GM10248 (cell line): ENCODE measurements around the gene UCN3.

Experiments used
- CTCF ChIA-PET: fragments of 300-600 bp; sonication (Branson Sonifier 250); formaldehyde crosslinking; extraction: SDS; loops from one replicate; lab custom pipeline; 2021; ENCODE audit warnings: antibody characterized with exemption; lab: Yijun Ruan, JAX
- POLR2A ChIA-PET: fragments of 350-650 bp; sonication (Branson Sonifier 250); formaldehyde crosslinking; extraction: SDS; loops from one replicate; lab custom pipeline; 2020; ENCODE audit warnings: antibody characterized with exemption; lab: Yijun Ruan, JAX
- DNase-seq: peaks from one replicate; pipeline ENCODE4 v3.0.0; 2012; ENCODE audit errors: extremely low spot score
- TF ChIP-seq, protein P1 (sequence below): IDR thresholded peaks from 2 replicates; pipeline ENCODE4 v1.5.1; 2012; ENCODE audit warnings: mild to moderate bottlenecking, low read depth; ENCODE audit errors: extremely low read depth, missing control alignments, control extremely low read depth

The UCN3 gene

DNA sequence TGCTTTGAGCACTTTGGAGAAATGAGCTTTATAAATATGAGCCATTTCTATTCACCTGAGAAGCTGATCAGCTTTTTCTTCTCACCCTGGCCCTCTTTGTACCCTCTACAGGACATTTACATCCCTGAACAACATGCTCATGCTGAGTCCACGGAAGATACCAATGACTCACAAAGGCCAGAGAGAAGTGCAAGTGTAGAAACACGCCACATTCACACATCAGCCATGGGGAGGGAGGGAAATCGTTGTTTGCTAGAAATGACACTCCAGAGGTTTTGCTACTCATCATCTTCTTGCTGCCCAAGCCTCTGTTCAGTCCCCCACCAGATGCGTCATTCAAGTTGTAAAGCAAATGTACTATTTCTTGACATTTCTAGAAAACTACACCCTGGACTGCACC, 2.8 kb upstream of the UCN3 start:
- ChIA-PET POLR2A (no interaction called here), CTCF (interaction anchor here (1.4 kb wide), 1 partner anchor 22 kb away, joined by 3 read pairs; no protein-coding TSS in a partner anchor)
- DNase-seq = no peak
- TF ChIP-seq, protein P1, sequence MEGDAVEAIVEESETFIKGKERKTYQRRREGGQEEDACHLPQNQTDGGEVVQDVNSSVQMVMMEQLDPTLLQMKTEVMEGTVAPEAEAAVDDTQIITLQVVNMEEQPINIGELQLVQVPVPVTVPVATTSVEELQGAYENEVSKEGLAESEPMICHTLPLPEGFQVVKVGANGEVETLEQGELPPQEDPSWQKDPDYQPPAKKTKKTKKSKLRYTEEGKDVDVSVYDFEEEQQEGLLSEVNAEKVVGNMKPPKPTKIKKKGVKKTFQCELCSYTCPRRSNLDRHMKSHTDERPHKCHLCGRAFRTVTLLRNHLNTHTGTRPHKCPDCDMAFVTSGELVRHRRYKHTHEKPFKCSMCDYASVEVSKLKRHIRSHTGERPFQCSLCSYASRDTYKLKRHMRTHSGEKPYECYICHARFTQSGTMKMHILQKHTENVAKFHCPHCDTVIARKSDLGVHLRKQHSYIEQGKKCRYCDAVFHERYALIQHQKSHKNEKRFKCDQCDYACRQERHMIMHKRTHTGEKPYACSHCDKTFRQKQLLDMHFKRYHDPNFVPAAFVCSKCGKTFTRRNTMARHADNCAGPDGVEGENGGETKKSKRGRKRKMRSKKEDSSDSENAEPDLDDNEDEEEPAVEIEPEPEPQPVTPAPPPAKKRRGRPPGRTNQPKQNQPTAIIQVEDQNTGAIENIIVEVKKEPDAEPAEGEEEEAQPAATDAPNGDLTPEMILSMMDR = no peak

DNA sequence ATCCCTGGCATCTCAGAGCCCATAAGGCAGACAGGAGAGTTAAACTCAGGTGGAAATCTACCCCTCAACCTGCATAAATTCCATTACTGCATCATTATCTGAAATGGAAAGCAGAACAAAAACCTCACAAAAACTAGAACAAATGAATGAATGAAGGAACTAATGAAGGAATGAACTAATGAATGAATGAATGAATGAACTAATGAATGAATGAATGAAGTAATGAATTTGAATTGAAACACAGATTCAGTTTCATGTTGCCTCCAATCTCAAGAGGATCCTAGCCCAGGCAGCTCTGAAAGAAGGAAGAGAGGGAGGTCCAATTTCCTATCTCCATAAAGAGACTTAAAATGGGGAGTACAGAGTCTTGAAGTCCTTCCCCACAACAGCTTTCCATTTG, 1.9 kb upstream of the UCN3 start:
- ChIA-PET CTCF (no interaction called here), POLR2A (no interaction called here)
- TF ChIP-seq, protein P1 = no peak

DNA sequence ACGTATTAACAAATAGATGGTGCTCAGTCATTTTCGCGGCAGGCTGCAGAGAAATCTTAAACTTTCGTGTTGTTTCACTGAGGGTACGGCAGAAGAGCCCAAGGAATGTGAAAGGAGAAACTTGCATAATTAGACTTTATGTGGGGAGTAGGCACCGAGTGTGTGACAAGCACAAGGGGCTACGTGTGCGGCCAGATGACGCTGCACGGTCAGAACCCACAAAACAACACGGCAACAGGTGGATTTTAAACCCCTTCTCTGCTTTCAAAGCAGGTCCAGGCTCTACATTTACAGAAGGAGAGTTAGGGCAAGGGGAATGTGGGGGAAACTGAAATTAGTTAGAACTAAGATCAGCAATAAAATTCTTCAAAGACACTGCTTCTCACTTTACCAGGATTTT, 392 bp upstream of the UCN3 start:
- no peak for DNase-seq
- TF ChIP-seq, protein P1 = no peak
- POLR2A ChIA-PET = no interaction called here
- CTCF ChIA-PET = no interaction called here

More for the DNA sequence above, 1.9 kb upstream of the UCN3 start:
- no peak for DNase-seq

DNA sequence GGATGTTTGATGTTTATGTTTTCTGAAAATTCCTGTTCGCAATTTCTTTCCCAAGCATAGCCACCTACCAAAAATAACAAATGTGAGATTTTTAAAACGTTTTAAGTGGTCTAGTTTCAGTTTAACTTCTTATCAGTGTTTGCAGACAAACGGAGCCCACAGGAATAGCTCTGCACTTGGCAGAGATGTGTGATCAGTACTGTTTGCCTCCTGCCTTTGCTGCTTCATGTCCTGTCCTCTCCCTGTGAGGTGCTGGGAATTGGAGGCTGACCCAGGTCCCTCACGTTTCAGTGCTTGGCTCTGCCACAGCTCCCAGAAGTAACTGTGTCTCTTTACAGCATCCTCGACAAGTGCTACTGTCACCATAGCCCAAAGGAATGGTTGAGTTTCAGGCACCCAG, 1.2 kb downstream of the UCN3 start:
- DNase-seq = no peak
- POLR2A ChIA-PET = no interaction called here
- CTCF ChIA-PET = no interaction called here
- TF ChIP-seq, protein P1 = no peak

DNA sequence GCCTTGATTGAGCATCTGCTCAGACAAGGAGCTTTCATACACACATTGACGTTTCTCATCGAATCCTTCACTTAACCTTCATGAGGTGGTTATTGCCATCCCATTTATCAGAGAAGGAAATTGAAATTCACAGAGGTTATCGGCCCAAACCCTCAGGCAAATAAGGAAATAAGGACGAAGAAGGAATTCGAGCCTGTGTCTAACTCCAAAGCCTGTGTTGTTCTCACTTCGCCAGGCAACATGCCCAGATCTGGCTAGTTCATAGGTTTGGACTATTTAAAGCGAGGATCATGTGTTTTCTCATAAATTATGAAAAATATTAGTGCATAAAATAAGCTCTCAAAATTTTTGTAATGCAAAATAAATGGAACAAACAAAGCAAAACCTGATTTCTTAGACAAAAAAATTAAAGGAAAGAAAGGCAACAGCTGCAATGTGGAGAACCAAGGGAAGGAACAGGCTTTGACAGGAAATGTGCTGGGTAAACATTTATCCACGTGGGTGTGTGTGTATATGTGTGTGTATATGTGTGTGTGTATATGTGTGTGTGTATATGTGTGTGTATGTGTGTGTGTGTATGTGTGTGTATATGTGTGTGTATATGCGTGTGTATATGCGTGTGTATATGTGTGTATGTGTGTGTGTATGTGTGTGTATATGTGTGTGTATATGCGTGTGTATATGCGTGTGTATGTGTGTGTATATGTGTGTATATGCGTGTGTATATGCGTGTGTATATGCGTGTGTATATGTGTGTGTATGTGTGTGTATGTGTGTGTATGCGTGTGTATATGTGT, 4.8 kb downstream of the UCN3 start:
- TF ChIP-seq, protein P1 = no peak
- no peak for DNase-seq
- POLR2A ChIA-PET = no interaction called here
- CTCF ChIA-PET = interaction anchor here (1.1 to 1.3 kb wide), 2 partner anchors 10 to 18 kb away, joined by 3 read pairs; no protein-coding TSS in a partner anchor

DNA sequence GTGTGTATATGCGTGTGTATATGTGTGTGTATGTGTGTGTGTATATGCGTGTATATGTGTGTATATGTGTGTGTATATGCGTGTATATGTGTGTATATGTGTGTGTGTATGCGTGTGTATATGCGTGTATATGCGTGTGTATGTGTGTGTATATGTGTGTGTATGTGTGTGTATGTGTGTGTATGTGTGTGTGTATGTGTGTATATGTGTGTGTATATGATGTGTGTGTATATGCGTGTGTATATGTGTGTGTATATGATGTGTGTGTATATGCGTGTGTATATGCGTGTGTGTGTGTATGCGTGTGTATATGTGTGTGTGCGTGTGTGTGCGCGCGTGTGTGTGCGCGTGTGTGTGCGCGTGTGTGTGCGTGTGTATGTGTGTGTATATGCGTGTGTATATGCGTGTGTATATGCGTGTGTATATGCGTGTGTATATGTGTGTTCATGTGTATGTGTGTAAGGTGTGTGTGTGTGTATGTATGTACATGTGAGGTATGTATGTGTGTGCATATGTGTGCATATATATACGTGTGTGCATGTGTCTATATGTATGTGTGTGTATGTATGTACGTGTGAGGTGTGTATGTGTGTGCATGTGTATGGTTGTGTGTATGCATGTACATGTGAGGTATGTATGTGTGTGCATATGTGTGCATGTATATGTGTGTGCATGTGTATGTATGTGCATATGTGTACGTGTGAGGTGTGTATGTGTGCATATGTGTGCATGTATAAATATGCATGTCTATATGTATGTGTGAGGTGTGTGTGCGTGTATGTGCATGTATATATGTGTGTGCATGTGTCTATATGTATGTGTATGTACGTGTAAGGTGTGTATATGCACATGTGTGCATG, 6.0 kb downstream of the UCN3 start:
- TF ChIP-seq, protein P1 = no peak
- ChIA-PET CTCF (no interaction called here), POLR2A (no interaction called here)
- no peak for DNase-seq
